HL-60/S4 treated with phorbol 12-myristate 13-acetate at 8.2 ng/mL for 4 days and 3 days (cell line): ENCODE measurements around the gene PFN1.

ENCODE experiments used
- in situ Hi-C: fragments of 300-500 bp; cut with MboI; formaldehyde crosslinking; loops from 2 replicates; pipeline ENCODE4 v1.15.0; 2022; ENCODE audit warnings: low sequenced_read_pairs

Gene PFN1

GRCh38 chr17:4897785-4898184, 50.5 kb downstream of the PFN1 start:
- in situ Hi-C loops: loop anchor here (25.0 kb wide), 1 partner anchor 335 kb away; the partner anchor contains the start of genes GGT6 and MYBBP1A

- in situ Hi-C loops: loop anchor here (25.0 kb wide), 1 partner anchor 335 kb away; the partner anchor contains the start of genes GGT6 and MYBBP1A
Measured at GRCh38 chr17:4897198-4897687, 51.1 kb downstream of the PFN1 start.

- in situ Hi-C loops: loop anchor here (25.0 kb wide), 1 partner anchor 334 kb away; the partner anchor contains the start of genes GGT6 and MYBBP1A
Measured at GRCh38 chr17:4896332-4897197, 51.8 kb downstream of the PFN1 start.

GRCh38 chr17:4895657-4896331, 52.5 kb downstream of the PFN1 start:
- in situ Hi-C loops: loop anchor here (25.0 kb wide), 1 partner anchor 333 kb away; the partner anchor contains the start of genes GGT6 and MYBBP1A
